ENCODE data around the gene CAMK1D. TPM values are rescaled to one million over a fixed set of nuclear protein-coding genes. Genes with fewer than 3 reads are reported as not detected.
A peak's percentile ranks its signal among the peaks of the same experiment; 100 is the strongest.
"Not testable (repeated sequence)": the region's sequence is repeated elsewhere in the genome, so short reads cannot be mapped to it uniquely, and the experiment has no call there.

The CAMK1D gene
- total and polyA plus RNA-seq, 4 experiments from 2014 or later, result 5.2 to 22.2 (median 19.4) TPM

GRCh38 chr10:12489357-12489756 is 140.0 kb downstream of the CAMK1D start:
- Histone ChIP-seq H3K4me3 (ENCODE audit: low read length in 2 of 2) (no peak overlapping the region), H3K4me1 (ENCODE audit: insufficient read depth, low read length) (peaks cover 13% of the 10 kb centered on the region), H3K27ac (ENCODE audit: low read depth, low read length) (no peak overlapping the region), H3K27me3 (ENCODE audit: insufficient read depth, low read length) (no peaks in the 10 kb centered on the region), H3K9me3 (ENCODE audit: control insufficient read depth in 1 of 2, low read length in 2 of 2) (no peaks in the 10 kb centered on the region), H3K36me3 (ENCODE audit: insufficient read depth, low read length) (no peaks in the 10 kb centered on the region)
- Mint-ChIP-seq H3K36me3 (peaks cover 2 to 3% of the 10 kb centered on the region in 2 donors), H3K4me3 (no peak overlapping the region), H3K4me1 (peaks cover 21 to 36% (median 22%) of the 10 kb centered on the region in 4 donors), H3K9me3 (peaks cover 0 to 2% (median 0%) of the 10 kb centered on the region in 8 donors), H3K27me3 (no peaks in the 10 kb centered on the region), H3K27ac (peak overlapping the region in 3 of 7 donors; percentile 41 to 75 (median 50))
- intact Hi-C loops (cut with micrococcal nuclease), result no loop called here
- no peak for DNase-seq
- ChIA-PET CTCF (ENCODE audit: partially characterized antibody) (no interaction called here), POLR2A (ENCODE audit: partially characterized antibody) (no interaction called here)

DNA sequence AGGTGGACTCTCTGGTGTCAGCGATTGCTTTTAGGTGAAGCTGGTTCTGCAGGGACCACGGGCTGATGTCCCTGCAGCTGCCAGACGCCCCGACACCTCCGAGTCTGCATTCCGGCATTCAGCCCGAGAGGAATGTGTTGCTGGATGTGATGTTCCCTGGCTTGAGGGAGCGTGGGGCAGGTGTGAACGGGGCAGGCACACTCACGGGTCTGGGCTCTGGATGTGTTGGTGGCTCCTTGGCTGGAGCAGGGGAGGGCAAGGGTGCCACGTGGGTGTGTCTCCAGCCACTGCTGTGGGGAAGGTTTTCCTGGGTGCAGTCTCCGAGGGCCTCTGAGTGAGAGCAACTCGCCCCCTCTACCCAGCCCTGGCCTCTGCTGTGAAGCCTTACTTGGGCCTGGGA is 140.5 kb downstream of the CAMK1D start:
- peaks cover 18 to 33% (median 20%) of the 10 kb centered on the region in 4 donors for H3K4me1 Mint-ChIP-seq
- Histone ChIP-seq H3K4me3 (ENCODE audit: low read length in 2 of 2) (no peak overlapping the region), H3K4me1 (ENCODE audit: insufficient read depth, low read length) (peaks cover 10% of the 10 kb centered on the region), H3K36me3 (ENCODE audit: insufficient read depth, low read length) (no peaks in the 10 kb centered on the region), H3K27ac (ENCODE audit: low read depth, low read length) (no peak overlapping the region), H3K9me3 (ENCODE audit: control insufficient read depth in 1 of 2, low read length in 2 of 2) (no peaks in the 10 kb centered on the region), H3K27me3 (ENCODE audit: insufficient read depth, low read length) (no peaks in the 10 kb centered on the region)
- no peak for DNase-seq
- H3K36me3 Mint-ChIP-seq, result peaks cover 2 to 3% of the 10 kb centered on the region in 2 donors
- no peaks in the 10 kb centered on the region for H3K27me3 Mint-ChIP-seq
- H3K27ac Mint-ChIP-seq, result peak overlapping the region in 2 of 7 donors; percentile 80 to 85
- POLR2A ChIA-PET (ENCODE audit: partially characterized antibody), result no interaction called here
- intact Hi-C loops (cut with micrococcal nuclease), result no loop called here
- CTCF ChIA-PET (ENCODE audit: partially characterized antibody), result no interaction called here
- H3K9me3 Mint-ChIP-seq, result peaks cover 0 to 2% (median 0%) of the 10 kb centered on the region in 8 donors
- H3K4me3 Mint-ChIP-seq, result no peak overlapping the region

DNA sequence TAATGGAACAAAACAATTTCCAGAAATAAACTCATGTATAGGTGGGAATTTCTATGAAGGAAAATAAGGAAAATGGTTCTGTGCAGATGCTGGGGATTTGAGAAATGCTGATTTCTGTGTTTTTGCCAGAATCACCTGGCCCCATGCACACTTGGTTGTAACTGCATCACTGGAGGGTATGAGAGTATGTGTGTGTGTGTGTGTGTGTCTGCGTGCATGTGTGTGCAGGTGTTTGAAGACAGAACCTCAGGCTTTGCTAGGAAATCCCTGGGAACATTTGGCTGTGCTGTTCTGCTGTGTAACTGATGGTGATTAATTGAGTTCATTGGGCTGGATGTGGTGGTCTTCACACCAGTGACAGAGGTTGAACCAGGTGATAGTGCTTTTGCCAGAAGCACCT is 141.6 kb downstream of the CAMK1D start:
- no peaks in the 10 kb centered on the region for H3K4me1 ChIP-seq (ENCODE audit: insufficient read depth, low read length)
- DNase-seq, result no peak
- ChIA-PET CTCF (ENCODE audit: partially characterized antibody) (no interaction called here), POLR2A (ENCODE audit: partially characterized antibody) (no interaction called here)
- no peak overlapping the region for H3K4me3 ChIP-seq (ENCODE audit: low read length in 2 of 2)
- Mint-ChIP-seq H3K4me3 (no peak overlapping the region), H3K4me1 (peaks cover 7 to 24% (median 11%) of the 10 kb centered on the region in 4 donors), H3K27me3 (no peaks in the 10 kb centered on the region), H3K27ac (peak overlapping the region in 1 of 7 donors; percentile 31), H3K9me3 (peaks cover 0 to 2% (median 0%) of the 10 kb centered on the region in 8 donors), H3K36me3 (peaks cover under 1 to 2% of the 10 kb centered on the region in 2 donors)
- intact Hi-C loops (cut with micrococcal nuclease), result no loop called here
- H3K9me3 ChIP-seq (ENCODE audit: control insufficient read depth in 1 of 2, low read length in 2 of 2), result no peaks in the 10 kb centered on the region
- H3K27ac ChIP-seq (ENCODE audit: low read depth, low read length), result no peak overlapping the region
- H3K36me3 ChIP-seq (ENCODE audit: insufficient read depth, low read length), result no peaks in the 10 kb centered on the region
- no peaks in the 10 kb centered on the region for H3K27me3 ChIP-seq (ENCODE audit: insufficient read depth, low read length)

- intact Hi-C loops (cut with micrococcal nuclease), result no loop called here
- no peaks in the 10 kb centered on the region for H3K9me3 ChIP-seq (ENCODE audit: control insufficient read depth in 1 of 2, low read length in 2 of 2)
- Mint-ChIP-seq H3K27ac (no peak overlapping the region), H3K9me3 (peaks cover 0 to 2% (median 0%) of the 10 kb centered on the region in 8 donors), H3K4me1 (peaks cover 7 to 24% (median 11%) of the 10 kb centered on the region in 4 donors), H3K36me3 (peaks cover 2 to 4% of the 10 kb centered on the region in 2 donors), H3K4me3 (no peak overlapping the region), H3K27me3 (no peaks in the 10 kb centered on the region)
- no peaks in the 10 kb centered on the region for H3K4me1 ChIP-seq (ENCODE audit: insufficient read depth, low read length)
- H3K27ac ChIP-seq (ENCODE audit: low read depth, low read length), result no peak overlapping the region
- no peak for DNase-seq
- POLR2A ChIA-PET (ENCODE audit: partially characterized antibody), result no interaction called here
- no peaks in the 10 kb centered on the region for H3K36me3 ChIP-seq (ENCODE audit: insufficient read depth, low read length)
- CTCF ChIA-PET (ENCODE audit: partially characterized antibody), result no interaction called here
- no peaks in the 10 kb centered on the region for H3K27me3 ChIP-seq (ENCODE audit: insufficient read depth, low read length)
- no peak overlapping the region for H3K4me3 ChIP-seq (ENCODE audit: low read length in 2 of 2)
These were observed 142.1 kb downstream of the CAMK1D start for GRCh38 chr10:12491491-12491890.

DNA sequence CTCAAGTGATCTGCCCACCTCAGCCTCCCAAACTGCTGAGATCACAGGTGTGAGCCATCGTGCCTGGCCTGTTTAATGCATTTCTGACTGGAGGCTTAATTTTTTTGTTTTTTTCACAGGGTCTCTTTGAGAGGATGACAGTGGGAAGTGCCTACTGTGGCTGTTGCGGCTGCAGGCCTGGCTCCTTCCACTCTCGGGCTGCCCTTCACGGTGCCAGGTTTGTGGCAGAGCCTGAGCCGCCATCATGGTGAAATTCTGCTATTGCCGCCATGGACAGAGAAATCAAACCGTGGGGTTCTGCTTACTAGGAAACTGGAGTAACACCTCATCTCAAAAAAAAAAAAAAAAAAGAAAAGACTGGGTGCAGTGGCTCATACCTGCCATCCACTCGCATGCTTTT is 142.7 kb downstream of the CAMK1D start:
- Histone ChIP-seq H3K27ac (ENCODE audit: low read depth, low read length) (no peak overlapping the region), H3K36me3 (ENCODE audit: insufficient read depth, low read length) (no peaks in the 10 kb centered on the region), H3K9me3 (ENCODE audit: control insufficient read depth in 1 of 2, low read length in 2 of 2) (no peaks in the 10 kb centered on the region), H3K4me1 (ENCODE audit: insufficient read depth, low read length) (no peaks in the 10 kb centered on the region), H3K4me3 (ENCODE audit: low read length in 2 of 2) (no peak overlapping the region), H3K27me3 (ENCODE audit: insufficient read depth, low read length) (no peaks in the 10 kb centered on the region)
- CTCF ChIA-PET (ENCODE audit: partially characterized antibody), result no interaction called here
- Mint-ChIP-seq H3K9me3 (peaks cover 0 to 2% (median 0%) of the 10 kb centered on the region in 8 donors), H3K27me3 (no peaks in the 10 kb centered on the region), H3K27ac (no peak overlapping the region), H3K4me3 (no peak overlapping the region), H3K36me3 (peaks cover 2 to 4% of the 10 kb centered on the region in 2 donors), H3K4me1 (peaks cover 5 to 22% (median 11%) of the 10 kb centered on the region in 4 donors)
- no peak for DNase-seq
- POLR2A ChIA-PET (ENCODE audit: partially characterized antibody), result no interaction called here
- intact Hi-C loops (cut with micrococcal nuclease), result no loop called here

- CTCF ChIA-PET (ENCODE audit: partially characterized antibody); H3K9me3 ChIP-seq (ENCODE audit: control insufficient read depth in 1 of 2, low read length in 2 of 2): not testable (repeated sequence)
These were observed 147.7 kb downstream of the CAMK1D start for GRCh38 chr10:12497046-12497445.

DNA sequence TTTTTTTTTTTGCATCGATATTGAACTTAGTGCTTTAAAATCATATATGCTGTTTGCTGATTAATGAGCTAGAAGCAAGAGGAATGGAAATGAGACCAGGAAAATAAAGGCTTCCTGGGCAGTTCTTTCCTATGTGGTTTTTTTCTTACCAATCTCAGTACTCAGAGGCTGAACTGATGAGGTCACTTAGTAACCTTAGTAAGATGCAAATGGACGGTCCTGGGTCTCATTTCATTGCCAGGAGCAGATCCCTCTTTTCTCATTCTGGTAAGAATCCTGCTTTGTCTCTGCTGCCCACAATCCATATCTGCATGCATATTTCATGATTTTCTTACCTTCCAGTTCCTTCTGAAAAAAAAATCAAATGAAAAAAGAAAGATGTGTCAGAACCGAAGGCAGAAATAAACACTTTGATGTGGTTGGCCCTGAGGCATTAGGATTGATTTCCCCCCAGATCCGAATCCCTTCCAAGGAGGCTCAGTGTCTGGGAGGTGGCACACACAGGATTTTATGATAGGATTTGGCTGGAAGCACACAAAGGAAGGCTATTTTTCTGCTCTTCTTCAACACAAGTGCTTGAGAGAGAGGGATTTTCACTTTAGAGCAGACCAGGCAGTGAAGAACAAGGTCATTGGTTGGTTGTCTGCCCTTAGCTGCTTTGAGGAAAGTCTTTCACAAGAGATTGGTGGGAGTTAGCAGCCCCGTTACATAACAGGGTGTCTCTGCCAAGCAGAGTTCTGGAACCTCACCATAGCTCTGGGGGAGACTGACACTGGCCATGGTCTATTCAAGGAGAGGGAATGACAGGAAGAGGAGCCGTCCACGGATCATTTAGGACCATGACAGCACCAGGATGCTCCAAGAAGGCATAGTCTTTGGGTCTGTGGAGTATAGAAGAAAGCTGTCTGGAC is 150.0 kb downstream of the CAMK1D start:
- Histone ChIP-seq H3K4me3 (ENCODE audit: low read length in 2 of 2) (no peak overlapping the region), H3K27me3 (ENCODE audit: insufficient read depth, low read length) (no peaks in the 10 kb centered on the region), H3K4me1 (ENCODE audit: insufficient read depth, low read length) (peaks cover 13% of the 10 kb centered on the region), H3K9me3 (ENCODE audit: control insufficient read depth in 1 of 2, low read length in 2 of 2) (no peaks in the 10 kb centered on the region), H3K36me3 (ENCODE audit: insufficient read depth, low read length) (no peaks in the 10 kb centered on the region), H3K27ac (ENCODE audit: low read depth, low read length) (no peak overlapping the region)
- intact Hi-C loops (cut with micrococcal nuclease), result no loop called here
- peaks cover 39 to 62% (median 48%) of the 10 kb centered on the region in 4 donors for H3K4me1 Mint-ChIP-seq
- no peak for DNase-seq
- H3K27ac Mint-ChIP-seq, result peak overlapping the region in 6 of 7 donors; percentile 38 to 87 (median 57)
- H3K4me3 Mint-ChIP-seq, result peak overlapping the region in 1 of 8 donors; percentile 15
- CTCF ChIA-PET (ENCODE audit: partially characterized antibody), result interaction anchor here (0.6 to 1.1 kb wide), 4 partner anchors 14 to 1049 kb away, joined by 3 to 5 read pairs (median 3); no protein-coding TSS in a partner anchor
- no peaks in the 10 kb centered on the region for H3K9me3 Mint-ChIP-seq
- no peaks in the 10 kb centered on the region for H3K27me3 Mint-ChIP-seq
- peaks cover 0 to 9% of the 10 kb centered on the region in 2 donors for H3K36me3 Mint-ChIP-seq
- POLR2A ChIA-PET (ENCODE audit: partially characterized antibody), result no interaction called here

More at GRCh38 chr10:12497046-12497445, 147.7 kb downstream of the CAMK1D start:
- H3K27me3 Mint-ChIP-seq; H3K27ac ChIP-seq (ENCODE audit: low read depth, low read length); intact Hi-C loops (cut with micrococcal nuclease); POLR2A ChIA-PET (ENCODE audit: partially characterized antibody); H3K36me3 ChIP-seq (ENCODE audit: insufficient read depth, low read length); H3K27me3 ChIP-seq (ENCODE audit: insufficient read depth, low read length); H3K9me3 Mint-ChIP-seq; H3K4me3 Mint-ChIP-seq; DNase-seq; H3K36me3 Mint-ChIP-seq; H3K4me3 ChIP-seq (ENCODE audit: low read length in 2 of 2): not testable (repeated sequence)
- peaks cover 13% of the 10 kb centered on the region for H3K4me1 ChIP-seq (ENCODE audit: insufficient read depth, low read length)
- Mint-ChIP-seq H3K4me1 (peaks cover 33 to 55% (median 40%) of the 10 kb centered on the region in 4 donors), H3K27ac (peak overlapping the region in 1 of 7 donors; percentile 22)
